Stimulated activated CD8-positive, alpha-beta memory T cell treated with anti-CD3 and anti-CD28 coated beads, Interleukin-4, amount 100 ng/mL, for 1 hour (primary cell): Measurements from ENCODE around the gene EDARADD.
"Not testable (repeated sequence)": the region's sequence is repeated elsewhere in the genome, so short reads cannot be mapped to it uniquely, and the experiment has no call there.

Source experiments
- DNase-seq, 2 donors: peaks; one replicate each; pipeline ENCODE4 v3.0.0-alpha.2; 2020; ENCODE audit warnings: low read depth in 2 of 2, low spot score in 1 of 2

The EDARADD gene

GRCh38 chr1:236393681-236394481 lies at the start of gene EDARADD:
Gene EDARADD, plus strand, starts transcription at chr1:236394286. Its CDS starts 159 bp downstream, at chr1:236394445.
- DNase-seq = no peak

GRCh38 chr1:236345728-236346127 lies 48.4 kb upstream of the EDARADD start:
- no peak for DNase-seq

DNA sequence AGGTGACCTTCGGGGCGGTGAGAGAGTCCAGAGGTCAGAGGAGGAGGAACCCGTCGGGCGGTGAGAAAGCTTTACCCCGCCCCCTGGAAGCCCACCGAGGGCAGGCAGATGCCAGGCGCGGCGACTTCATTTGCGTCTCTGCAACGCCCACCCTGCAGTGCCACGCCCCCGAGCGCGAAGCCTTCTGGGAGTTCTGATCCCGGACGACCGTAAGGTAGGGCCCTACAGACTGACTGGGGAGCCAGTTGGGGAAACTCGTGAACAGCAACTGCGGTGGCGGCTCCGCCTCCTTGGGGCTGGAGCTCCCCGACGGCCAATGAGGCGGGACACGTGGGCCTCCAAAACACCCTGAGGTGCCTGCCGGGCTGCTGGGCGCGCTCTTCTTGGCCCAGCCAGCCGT lies 46.0 kb upstream of the EDARADD start:
- DNase-seq = no peak

- no peak for DNase-seq
Measured at GRCh38 chr1:236350308-236350707, 43.8 kb upstream of the EDARADD start.

GRCh38 chr1:236351875-236352573 lies 42.1 kb upstream of the EDARADD start:
- DNase-seq = no peak

DNA sequence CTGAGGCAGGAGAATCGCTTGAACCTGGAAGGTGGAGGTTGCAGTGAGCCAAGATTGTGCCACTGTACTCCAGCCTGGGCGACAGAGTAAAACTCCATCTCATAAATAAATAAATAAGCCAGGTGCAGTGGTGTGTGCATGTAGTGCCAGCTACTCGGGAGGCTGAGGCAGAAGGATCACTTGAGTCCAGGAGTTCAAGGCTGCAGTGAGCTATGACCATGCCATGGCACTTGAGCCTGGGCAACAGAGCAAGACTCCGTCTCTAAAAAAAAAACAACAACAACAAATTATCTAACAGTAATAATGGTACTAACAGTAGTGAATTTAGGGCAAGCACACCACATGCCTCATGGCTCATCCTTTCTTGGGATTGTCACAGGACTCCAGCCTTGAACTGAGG lies 41.3 kb upstream of the EDARADD start:
- DNase-seq = not testable (repeated sequence)

- DNase-seq = no peak
Measured at GRCh38 chr1:236353813-236354212, 40.3 kb upstream of the EDARADD start.

DNA sequence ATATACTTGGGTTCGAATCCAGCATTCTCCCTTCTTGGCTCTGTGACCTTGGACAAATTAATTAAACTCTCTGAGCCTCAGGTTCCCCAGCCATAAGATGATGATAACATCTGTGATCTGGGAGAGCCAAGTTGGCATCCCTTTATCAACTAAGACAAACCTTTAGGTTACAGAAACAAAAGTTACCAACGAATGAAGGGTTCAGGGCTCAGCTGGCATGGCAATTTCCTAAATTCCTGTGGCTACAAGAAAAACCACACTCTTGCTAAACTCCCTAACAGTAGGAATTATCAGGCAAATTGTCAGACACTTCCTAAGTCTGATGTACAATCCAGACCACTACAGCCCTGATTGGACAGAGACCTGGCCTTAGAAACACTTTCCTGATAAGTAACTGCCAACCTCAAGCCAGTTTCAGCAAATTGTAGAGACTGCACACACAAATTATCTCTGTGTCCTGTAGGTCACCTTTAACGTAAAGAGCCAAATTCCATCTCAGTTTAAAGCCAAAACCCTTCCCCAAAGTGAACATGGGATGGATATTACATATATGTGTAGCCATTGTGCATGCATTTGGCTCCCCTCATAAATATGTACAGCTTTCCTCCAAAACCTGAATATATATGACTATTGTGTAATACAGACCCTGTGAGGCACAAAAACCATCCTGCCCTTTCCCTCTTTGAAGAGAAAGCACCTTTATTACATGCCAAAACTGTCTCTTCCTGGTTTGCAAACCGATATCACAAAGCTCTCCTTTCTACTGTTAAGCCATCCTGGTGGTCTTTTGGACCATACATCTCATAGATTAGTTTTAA lies 39.5 kb upstream of the EDARADD start:
- no peak for DNase-seq

DNA sequence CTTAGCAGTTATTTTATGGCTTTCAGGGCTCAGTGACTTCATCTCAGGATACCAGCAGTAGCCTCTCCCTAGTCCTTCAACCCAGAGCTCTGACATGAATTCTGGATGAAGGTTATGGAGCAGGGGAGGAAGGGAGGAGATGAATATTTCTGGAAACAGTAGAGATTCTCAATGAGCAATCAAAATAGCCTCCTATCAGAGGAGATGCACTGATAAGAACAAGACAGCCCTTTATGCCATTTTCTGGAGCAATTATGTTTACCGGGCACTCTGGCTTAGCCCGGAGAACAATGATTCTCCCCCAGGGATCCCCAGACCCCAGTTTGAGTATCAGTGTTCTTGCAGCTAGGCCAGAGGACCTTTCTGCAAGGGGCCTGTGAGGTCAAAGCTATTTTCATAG lies 37.9 kb upstream of the EDARADD start:
- DNase-seq = no peak

DNA sequence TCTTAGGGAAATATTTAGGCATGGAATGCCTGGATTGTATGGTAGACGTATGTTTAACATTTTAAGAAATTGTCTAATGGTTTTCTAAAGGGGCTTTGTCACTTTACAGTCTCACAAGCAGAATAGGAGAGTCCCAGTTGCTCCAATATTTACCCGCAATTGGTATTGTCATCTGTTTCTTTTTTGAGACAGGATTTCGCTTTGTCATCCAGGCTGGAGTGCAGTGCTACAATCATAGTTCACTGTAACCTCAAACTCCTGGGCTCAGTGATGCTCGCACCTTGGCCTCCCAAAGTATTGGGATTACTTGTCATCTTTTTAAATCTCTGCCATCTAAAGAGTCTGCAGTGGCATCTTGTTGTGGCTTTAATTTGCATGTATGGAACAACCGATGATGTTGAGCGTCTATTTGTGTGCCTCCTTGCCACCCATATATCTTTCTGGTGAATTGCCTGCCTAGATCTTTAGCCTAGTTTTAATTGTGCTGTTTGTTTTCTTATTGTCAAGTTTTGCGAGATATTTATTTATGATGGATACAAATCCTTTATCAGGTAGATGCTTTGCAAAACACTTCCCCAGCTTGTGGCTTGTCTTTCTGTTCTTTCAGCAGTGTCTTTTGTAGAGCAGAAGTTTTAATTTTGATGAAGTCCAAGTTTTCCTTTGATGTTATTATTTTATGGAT lies 32.0 kb upstream of the EDARADD start:
- no peak for DNase-seq

DNA sequence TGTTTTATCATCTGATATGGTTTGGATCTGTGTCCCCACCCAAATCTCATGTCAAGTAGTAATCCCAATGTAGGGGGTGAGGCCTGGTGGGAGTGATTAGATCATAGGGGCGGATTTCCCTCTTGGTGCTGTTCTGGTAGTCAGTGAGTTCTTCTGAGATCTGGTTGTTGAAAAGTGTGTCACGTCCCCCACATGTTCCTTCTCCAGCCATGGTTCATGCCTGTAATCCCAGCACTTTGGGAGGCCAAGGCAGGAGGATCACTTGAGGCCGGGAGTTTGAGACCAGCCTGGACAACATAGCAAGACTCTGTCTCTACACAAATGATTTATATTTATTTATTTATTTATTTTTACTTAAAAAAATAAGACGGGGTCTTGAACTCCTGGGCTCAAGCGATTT lies 30.8 kb upstream of the EDARADD start:
- no peak for DNase-seq

- DNase-seq = no peak
Measured at GRCh38 chr1:236365999-236366570, 28.0 kb upstream of the EDARADD start.

GRCh38 chr1:236366681-236367080 lies 27.4 kb upstream of the EDARADD start:
- not testable (repeated sequence) for DNase-seq

DNA sequence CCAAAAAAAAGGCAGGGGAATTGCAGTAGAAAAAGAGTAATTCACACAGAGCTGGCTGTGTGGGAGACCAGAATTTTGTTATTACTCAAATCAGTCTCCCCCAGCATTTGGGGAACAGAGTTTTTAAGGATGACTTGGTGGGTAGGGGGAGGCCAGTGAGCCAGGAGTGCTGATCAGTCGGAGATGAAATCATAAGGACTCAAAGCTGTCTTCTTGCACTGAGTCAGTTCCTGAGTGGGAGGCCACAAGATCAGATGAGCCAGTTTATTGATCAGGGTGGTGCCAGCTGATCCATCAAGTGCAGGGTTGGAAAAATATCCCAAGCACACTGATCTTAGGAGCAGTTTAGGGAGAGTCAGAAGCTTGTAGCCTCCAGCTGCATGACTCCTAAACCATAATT lies 23.7 kb upstream of the EDARADD start:
- no peak for DNase-seq

DNA sequence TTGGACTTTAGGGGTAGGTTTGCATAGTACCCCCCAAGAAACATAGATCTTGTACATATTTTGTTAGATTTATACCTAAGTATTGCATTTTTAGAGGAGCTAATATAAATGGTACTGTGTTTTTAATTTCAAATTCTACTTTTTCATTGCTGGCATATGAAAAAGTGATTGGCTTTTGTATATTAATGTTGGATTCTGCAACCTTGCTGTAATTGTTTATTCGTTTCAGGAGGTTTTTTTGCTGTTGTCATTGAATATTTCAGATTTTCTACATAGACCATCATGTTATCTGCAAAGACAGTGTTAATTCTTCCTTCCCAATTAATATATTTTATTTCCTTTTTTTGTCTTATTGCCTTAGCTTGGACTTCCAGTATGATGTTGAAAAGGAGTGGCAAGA lies 23.0 kb upstream of the EDARADD start:
- no peak for DNase-seq

DNA sequence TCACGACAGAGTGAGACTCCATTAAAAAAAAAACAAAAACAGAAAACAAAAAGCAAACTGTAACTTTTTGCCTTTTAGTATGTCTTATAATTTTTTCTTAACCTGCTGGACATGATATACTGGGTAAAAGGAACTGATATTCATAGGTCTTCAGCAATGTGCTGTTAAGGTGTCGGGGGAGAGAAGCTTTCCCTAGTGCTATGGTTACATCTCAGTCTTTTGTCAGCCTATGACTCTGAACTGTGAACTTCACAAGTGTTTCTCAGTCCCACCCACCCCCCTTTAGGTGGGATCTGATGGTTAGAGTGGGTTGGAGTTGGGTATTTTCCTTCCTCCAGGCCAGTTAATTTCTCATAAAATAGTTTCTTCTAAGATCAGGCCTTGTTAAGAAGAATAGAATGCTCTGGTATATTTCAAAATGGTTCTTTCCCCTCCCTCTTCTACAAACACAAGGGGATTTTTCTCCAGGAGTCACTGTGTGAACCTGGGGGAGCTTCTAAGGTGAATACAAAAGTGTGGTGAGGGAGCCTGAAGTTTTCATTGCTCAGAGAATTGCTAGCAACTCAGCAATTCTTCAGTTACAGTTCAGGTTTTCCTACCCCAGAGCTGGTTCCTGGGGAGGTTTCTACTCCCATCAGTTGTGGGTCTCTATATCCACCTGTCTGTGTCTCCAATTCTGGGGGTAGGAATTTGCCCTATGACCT lies 16.1 kb upstream of the EDARADD start:
- no peak for DNase-seq

DNA sequence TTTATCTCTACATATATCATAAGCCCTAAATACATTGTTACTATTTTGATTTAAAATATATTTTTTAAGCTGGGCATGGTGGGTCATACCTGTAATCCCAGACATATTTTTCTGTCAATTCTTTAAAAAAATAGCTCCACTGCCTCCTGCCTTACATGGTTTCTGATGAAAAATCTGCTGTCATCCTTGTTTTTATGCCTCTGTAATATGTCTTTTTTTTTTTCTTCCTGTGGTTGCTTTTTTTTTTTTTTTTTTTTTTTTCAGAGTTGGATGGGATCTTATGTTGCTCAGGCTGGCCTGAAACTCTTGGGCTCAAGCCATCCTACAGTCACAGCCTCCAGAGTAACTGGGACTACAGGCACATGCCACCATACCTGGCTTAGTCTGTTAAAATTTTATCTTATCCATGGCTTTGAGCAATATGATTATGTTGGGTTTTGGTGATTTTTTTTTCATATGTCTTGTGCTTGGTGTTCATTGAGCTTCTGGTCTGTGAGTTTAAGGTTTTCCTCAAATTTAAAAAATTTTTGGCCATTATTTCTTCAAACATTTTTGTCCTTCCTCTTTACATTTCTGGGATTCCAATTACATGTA lies 12.4 kb upstream of the EDARADD start:
- no peak for DNase-seq

DNA sequence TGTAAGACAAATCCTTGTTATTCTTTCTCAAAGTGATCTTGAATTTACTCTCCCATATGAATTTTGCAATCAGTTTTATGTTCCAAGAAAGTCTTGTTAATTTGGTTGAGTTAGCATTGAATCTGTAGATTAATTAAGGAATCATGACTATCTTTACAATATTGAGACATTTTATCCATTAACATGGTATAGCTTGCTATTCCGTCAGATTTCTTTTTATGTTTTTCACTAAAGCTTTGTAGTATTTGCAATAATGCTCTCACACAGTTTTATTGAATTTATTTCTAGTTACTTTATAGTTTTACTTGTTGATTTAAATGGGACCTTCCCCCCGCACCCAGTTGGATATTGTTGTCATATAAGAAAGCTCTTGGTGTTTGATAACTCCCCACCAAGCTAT lies 5.8 kb upstream of the EDARADD start:
- no peak for DNase-seq

DNA sequence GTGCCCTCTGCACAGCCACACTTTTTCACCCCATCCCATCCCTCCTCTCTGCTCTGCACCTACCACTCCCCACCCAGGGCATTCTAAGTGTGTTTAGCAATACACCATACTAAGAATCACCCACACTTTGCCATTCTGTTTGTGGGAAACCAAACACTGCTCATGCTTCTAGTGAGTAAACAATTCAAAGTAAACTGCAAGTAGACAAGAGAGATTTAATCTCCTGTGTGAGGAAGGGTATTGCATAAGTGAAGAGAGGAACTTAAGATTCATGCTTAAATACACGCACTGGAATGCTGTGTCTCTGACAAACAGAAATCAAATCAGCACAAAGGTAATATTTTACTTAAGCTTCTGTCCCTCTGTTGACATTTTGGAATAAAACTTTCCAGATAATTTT lies 4.8 kb upstream of the EDARADD start:
- DNase-seq = no peak

DNA sequence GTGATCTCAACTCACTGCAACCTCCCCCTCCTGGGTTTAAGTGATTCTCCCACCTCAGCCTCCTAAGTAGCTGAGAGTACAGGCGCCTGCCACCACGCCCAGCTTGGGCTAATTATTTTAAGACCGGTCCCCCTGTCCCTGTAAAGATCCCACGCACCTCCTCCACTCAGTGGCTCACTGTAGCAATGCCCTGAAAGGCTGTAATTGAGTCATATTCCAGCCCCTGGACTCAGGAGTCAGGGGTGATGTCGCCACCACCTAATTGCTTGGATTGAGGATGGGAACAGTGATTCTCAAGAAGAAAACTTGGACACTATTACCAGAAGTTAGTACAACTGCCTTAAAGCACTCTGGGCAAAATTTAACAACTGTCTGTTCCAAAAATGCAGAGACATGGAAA lies 3.1 kb upstream of the EDARADD start:
- DNase-seq = no peak
